IPS-NIHi7 (cell line): ENCODE results near the gene CDK14.
"Not testable (repeated sequence)": the region's sequence is repeated elsewhere in the genome, so short reads cannot be mapped to it uniquely, and the experiment has no call there.

Experiments
- DNase-seq: peaks from one replicate; pipeline ENCODE4 v3.0.0; 2012; ENCODE audit warnings: mixed read lengths; ENCODE audit errors: extremely low spot score

CDK14 gene

DNA sequence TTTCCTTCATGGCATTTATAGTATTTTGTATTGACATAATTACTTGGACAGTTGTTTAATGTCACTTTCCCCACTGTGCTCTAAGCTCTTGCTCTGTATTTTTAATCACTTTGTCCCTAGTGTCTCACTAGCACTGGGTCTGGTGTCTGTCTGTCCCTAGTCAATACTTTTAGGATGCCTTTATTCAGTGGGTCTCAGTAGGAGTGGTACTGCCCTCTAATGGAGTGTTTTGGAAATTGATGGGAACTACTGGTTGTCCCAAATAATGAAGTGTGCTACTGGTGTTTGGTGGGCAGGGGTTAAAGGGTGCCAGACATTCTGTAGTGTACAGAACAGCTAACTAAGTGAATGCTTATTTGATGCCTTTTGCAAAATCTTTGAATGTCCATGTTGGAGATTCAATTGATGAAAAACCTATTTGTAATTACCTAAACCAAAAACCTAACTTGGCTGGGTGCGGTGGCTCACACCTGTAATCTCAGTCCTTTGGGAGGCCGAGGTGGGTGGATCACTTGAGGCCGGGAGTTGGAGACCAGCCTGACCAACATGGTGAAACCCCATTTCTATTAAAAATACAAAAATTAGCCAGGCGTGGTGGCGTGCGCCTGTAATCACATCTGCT is 33.3 kb downstream of the CDK14 start:
- peak; percentile 73 for DNase-seq

- DNase-seq = no peak
Observed at GRCh38 chr7:90631502-90631901, 35.4 kb downstream of the CDK14 start.

- DNase-seq = not testable (repeated sequence)
Observed at GRCh38 chr7:90639683-90640082, 43.6 kb downstream of the CDK14 start.

- no peak for DNase-seq
Observed at GRCh38 chr7:90642978-90643377, 46.9 kb downstream of the CDK14 start.

GRCh38 chr7:90645784-90646183 is 49.7 kb downstream of the CDK14 start:
- DNase-seq = no peak

DNA sequence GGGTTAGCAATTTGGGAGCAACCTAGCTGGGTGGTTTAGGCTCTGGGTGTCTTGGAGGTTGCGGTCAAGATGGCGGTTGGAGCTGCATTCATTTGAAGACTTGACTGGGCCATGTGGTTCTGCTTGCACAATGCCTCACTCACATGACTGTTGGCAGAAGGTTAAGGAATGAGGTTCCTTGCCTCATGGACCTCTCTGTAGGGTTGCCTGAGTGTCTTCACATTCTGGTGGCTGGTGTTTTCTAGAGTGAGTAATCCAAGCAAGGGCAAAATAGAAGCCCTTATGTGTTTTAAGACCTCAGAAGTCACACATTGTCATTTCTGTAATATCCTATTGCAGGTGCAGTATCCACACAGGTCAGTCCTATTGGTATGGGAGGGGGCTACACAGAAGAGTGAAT is 52.0 kb downstream of the CDK14 start:
- DNase-seq = no peak

- no peak for DNase-seq
Observed at GRCh38 chr7:90648834-90649233, 52.7 kb downstream of the CDK14 start.

DNA sequence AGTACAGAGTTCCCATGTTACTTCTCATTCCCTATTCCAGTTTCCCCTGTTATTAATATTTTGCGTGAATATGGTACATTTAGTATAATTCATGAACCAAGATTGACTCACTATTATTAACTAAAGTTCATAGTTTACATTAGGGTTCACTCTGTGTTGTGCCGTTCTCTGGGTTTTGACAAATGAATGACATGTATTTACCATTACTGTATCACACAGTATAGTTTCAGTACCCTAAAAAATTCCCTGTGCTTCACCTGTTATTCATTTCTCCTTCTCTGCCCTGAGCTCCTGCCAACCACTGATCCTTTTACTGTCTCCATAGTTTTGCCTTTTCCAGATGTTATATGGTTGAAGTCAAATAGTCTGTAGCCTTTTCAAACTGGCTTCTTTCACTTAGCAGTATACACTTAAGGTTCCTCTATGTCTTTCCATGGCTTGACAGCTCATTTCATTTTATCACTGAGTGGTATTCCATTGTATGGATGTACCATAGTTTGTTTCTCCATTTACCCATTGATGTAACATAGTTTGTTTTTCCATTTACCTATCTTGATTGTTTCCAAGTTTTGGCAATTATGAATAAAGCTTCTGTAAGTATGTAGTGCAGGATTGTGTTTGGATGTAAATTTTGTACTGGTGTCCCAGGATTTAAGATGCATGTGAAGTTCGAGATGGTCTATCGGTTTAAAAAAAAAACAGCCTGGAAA is 58.8 kb downstream of the CDK14 start:
- no peak for DNase-seq

- DNase-seq = no peak
Observed at GRCh38 chr7:90655566-90655965, 59.4 kb downstream of the CDK14 start.

DNA sequence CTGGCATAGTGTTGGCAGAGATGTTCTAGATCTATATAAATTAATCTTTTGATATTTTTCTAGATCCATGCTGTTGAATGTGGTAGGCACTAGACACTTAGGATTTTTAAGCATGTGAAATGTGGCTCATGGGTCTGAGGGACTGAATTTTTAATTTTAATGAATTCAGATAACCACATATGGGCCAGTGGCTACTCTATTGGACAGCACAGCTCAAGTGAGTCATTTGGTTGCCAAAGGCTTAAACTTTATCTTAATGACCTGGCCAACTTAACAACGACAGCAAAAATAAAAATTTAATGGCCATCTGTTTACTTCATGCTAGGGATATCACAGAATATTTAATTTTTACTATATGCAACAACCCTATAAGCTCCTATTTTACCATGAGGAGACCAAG is 61.4 kb downstream of the CDK14 start:
- DNase-seq = no peak

DNA sequence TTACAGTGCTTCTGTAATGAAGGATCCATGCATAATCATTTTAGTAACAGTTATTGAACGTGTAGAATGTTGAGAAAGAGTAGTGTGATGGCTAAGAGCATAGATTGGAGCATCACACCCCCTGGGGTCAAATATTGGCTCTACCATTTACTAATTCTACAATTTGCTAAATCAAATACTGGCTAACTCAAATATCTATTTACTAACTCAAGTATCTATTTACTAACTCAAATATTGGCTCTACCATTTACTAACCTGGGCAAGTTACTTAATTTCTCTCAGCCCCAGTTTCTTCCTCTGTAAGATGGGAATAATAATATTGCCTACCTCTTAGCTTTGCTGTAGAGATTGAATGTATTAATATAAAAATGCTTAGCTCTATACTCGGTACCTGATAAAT is 64.0 kb downstream of the CDK14 start:
- no peak for DNase-seq

DNA sequence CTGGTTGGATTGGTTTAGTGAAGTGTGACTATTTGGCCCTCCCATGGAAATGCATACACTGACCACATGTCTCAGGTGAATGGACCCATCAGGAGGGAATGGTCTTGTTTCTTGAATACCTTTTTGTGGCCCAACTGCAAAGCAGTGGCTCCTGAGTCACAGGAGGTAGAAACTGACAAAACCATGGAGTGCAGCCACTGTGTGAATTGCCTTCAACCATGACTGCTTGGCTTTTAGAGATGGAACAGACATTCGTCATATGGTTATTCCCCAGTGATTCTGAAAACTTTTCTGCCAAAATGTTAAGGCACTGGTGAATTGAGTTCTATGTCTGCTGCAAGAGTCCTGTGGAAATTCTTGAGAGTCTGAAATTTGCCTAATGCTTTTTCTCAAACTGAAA is 64.7 kb downstream of the CDK14 start:
- no peak for DNase-seq

- DNase-seq = peak; percentile 38
Observed at GRCh38 chr7:90661290-90662151, 65.4 kb downstream of the CDK14 start.

DNA sequence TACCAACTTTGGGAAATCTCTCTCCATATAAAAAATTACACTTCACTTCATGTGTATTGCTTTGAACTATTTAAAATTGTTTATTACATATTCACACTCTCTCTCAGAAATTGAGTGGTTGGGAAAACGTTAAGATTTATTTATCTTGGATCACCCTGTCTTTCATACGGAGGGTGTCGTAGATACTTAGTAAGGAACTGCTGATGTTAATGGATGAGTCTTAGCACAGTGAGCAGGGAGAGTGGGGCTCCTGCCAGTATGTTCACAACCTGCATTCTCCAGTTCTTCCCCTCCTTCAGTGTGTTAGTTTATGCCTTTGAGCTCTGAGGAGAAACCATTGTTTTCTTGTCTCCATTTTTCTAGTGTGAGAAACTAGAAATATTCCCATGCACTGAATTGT is 67.1 kb downstream of the CDK14 start:
- no peak for DNase-seq

- DNase-seq = no peak
Observed at GRCh38 chr7:90666186-90666585, 70.1 kb downstream of the CDK14 start.

GRCh38 chr7:90668992-90669391 is 72.9 kb downstream of the CDK14 start:
- no peak for DNase-seq

DNA sequence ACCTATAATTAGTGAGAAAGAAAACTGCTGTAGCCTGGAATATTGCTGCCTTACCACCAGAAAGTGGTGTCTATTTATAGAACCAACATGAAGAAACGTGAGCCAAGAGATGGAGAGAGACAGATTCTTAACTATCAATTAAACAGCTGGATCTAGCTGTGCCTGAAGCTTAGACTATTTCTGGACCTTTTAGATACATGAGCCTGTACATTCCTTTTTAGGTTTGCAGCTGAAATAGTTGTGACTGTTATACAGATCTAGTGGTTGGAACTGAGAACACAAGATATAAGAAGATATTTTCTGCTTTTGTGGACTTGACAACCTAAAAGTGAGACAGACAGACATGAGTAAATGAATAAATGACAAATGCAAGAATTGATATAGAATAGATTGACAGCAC is 73.4 kb downstream of the CDK14 start:
- DNase-seq = no peak

- no peak for DNase-seq
Observed at GRCh38 chr7:90671571-90671970, 75.5 kb downstream of the CDK14 start.

- DNase-seq = no peak
Observed at GRCh38 chr7:90672210-90672609, 76.1 kb downstream of the CDK14 start.

DNA sequence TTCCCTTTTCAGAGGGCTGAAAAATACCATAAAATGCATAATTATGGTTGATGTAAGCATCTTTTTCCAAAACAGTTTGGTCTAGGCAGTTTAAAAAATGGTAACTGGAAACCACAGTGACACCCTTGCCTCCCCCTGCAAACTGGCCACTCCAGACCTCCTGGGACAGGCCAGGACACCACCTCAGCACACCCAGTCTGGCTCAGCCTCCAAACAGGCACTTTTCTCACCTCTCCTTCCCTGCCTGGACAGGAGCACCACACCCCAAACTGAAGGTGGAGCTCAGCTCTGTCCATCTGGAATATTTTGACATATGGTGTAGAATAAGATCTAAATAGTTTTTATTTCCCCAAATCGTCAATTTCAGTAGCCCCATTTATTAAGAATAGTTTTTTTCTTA is 78.5 kb downstream of the CDK14 start:
- DNase-seq = no peak

DNA sequence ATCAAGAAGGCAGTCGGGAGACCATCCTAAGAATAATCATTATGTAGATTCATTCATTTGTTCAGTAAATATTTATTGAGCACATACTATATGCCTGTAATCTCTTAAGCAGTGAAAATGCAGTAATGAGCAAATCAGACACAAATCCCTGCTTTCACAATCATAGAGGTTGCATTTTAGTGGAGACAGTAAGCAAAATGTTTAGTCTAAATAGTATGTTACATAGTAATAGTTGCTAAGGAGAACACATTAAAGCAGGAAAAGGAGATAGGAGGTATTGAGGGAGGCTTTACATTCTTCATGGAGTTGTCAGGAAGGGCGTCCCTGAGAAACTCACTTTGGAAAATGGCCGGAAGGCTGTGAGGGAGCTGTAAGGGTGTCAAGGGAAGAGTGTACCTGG is 79.9 kb downstream of the CDK14 start:
- no peak for DNase-seq

DNA sequence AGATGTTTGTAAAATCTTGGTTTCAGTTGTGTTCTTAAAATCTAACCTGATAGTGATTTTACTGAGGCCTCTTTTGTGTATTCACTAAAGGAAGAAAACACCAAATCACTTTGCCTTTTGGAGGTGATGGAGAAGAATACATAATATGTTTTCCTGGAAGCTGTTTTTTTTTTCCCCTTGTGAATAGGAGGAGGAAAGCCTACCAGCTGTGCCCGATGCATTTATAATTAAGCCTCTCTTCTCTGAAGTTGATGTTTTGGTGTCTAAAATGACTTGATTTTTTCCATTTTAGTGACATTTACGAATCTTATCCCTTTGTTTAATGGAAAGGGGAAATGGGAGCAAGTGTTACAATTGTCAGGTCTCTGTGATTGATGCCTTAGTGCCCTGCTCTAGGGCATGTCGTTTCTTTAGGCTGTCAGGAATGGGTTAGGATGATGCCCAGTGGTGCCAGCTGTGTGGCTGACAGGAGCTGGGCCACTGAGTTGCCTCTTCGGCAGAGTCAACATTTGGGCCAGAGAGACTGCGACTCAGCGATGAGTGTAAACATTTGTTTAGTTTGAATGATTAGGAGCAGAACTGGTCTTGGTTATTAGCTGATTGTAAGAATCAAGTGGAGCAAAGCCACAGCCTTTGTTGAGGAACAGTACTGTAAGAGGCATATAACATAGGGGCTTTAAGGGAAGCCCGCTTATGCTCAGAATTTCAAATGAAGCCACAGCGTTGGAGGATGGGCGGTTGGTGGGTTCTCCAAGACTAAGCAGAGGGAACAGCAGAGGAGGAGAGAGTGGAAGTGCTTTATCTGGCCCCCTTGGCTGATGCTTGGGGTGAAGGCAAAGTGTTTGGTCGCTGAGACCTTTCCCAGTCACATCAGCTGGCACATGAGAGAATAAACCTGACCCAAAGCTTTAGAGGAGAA is 81.6 kb downstream of the CDK14 start:
- DNase-seq = no peak
